GM13977 (cell line): ENCODE results near the gene HMMR.

Source experiments
- DNase-seq: peaks from one replicate; pipeline ENCODE4 v3.0.0; 2012; ENCODE audit warnings: low spot score
- CTCF ChIP-seq: IDR thresholded peaks from 2 replicates; pipeline ENCODE4 v1.5.1; 2012; ENCODE audit warnings: mild to moderate bottlenecking, control low read depth; ENCODE audit not compliant: insufficient read depth; ENCODE audit errors: extremely low read depth, missing control alignments
- in situ Hi-C: fragments of 300-500 bp; cut with MboI; formaldehyde crosslinking; loops from one replicate; pipeline ENCODE4 v1.12.0; 2022; ENCODE audit warnings: low sequenced_read_pairs, low pct_unique_long_range_greater_than_20kb, mixed read lengths, inconsistent platforms; ENCODE audit not compliant: unreplicated experiment

HMMR gene

GRCh38 chr5:163437011-163437308 lies 23.5 kb upstream of the HMMR start:
- in situ Hi-C loops = no loop called here
- TF ChIP-seq CTCF = no peak
- no peak for DNase-seq

- TF ChIP-seq CTCF = no peak
- in situ Hi-C loops = no loop called here
- peak; percentile 87 for DNase-seq
Measured at GRCh38 chr5:163437309-163438182, 22.9 kb upstream of the HMMR start, which contains the start of gene CCNG1. TSS of gene CCNG1 (plus strand) at chr5:163437595. CDS start at chr5:163439257, 1,662 bp downstream.

- DNase-seq = peak; percentile 26
- no peak for TF ChIP-seq CTCF
- in situ Hi-C loops = no loop called here
Measured at GRCh38 chr5:163439092-163439425, 21.4 kb upstream of the HMMR start.

- DNase-seq = no peak
- in situ Hi-C loops = no loop called here
- no peak for TF ChIP-seq CTCF
Measured at GRCh38 chr5:163440954-163441353, 19.5 kb upstream of the HMMR start.

GRCh38 chr5:163444526-163444925 lies 15.9 kb upstream of the HMMR start:
- TF ChIP-seq CTCF = no peak
- DNase-seq = no peak
- in situ Hi-C loops = no loop called here

- DNase-seq = no peak
- in situ Hi-C loops = no loop called here
- TF ChIP-seq CTCF = no peak
Measured at GRCh38 chr5:163445345-163445744, 15.1 kb upstream of the HMMR start.
